ENCODE results near the gene DNASE2.
"Not testable (repeated sequence)": the region's sequence is repeated elsewhere in the genome, so short reads cannot be mapped to it uniquely, and the experiment has no call there.

The DNASE2 gene, protein sequence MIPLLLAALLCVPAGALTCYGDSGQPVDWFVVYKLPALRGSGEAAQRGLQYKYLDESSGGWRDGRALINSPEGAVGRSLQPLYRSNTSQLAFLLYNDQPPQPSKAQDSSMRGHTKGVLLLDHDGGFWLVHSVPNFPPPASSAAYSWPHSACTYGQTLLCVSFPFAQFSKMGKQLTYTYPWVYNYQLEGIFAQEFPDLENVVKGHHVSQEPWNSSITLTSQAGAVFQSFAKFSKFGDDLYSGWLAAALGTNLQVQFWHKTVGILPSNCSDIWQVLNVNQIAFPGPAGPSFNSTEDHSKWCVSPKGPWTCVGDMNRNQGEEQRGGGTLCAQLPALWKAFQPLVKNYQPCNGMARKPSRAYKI

DNA sequence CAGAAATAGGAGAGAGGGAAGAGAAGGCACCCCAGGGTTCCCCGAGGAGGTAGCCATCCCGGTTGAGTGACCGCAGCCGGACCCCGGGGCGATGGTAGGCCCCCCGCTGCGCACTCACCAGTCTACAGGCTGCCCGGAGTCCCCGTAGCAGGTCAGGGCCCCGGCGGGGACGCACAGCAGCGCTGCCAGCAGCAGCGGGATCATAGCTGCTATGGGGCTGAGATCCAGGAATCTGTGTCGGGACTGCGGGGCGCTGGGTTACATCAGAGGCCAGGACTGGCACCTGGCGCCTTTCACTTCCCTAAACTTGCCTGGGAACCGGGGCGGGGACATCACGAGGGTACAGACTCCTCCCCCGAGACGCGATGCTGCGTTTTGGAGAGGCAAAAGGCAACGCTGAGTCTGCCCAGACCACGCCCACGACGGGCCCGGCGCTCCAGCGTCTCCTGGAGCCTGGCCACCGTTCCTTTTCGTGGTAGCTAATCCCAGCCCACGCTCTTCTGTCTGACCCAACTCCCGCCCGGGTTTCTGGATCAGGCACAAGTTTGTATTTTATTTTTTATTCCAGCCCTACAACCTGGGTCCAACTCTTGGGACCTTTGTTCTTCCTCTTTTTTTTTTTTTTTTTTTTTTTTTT lies at the start of gene DNASE2:
DNASE2 (minus strand) TSS at position 278 of the 637 bp plus-strand sequence; CDS start at position 204, 74 bp downstream.
- peak; percentile 93 for DNase-seq

DNA sequence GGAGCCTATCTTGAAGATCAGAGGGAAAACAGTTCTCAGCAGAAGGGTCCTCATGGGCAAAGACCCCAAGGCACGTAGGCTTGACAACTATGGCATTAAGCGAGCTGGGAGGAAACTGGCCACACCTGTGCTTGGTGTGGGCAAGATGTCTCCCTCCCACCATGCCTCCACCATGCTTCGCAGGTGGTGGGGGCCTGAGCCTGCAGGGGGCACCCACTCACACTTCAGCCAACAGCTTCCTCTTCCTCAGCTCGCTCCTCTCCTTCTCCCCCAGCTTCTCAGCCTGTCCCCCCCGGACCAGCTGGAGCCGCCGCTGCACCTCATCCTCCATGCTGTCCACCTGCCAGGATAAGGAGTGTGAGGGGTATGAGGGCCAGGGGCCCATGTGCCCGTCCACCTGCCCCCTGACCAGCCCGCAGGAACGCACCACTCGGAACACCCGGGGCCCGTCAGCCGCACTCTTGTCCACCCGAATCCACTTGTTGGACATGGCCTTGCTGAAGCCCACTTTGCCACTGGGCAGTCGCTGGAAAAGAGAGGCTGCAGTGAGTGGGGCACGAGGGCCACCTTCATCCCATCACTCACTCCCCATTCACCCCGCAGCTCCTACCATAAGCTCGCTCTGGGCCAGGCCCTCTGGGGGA lies 48.9 kb upstream of the DNASE2 start:
- no peak for DNase-seq

DNA sequence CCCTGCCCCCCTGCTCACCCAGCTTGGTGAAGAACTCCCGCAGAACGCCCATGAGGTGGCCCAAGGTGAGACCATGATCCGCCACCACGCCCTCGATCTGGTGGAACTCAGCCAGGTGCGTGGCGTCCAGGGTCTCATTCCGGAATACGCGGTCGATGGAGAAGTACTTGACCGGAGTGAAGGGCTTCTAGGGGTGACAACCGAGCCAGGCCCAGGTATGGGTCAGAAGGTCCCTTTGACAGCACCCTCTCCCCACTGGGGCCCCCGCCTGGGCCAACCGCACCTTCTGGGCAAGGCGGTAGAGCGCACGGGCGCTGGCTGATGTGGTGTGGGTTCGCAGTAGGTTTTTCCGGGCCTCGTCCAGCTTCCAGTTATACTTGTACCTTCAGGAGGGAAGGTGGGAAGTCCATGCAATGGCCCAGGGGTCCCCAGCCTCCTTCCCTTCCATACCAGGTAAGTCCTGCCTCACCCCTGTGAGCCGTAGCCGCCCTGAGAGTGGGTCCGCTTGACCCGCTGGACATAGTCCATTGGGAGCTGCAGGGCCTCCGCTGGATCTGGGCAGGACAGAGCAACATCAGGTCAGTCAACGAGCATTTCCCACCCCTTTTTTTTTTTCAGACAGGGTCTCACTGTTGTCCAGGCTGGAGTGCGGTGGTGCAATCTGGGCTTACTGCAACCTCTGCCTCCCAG lies 43.5 kb upstream of the DNASE2 start:
- DNase-seq = peak; percentile 22

DNA sequence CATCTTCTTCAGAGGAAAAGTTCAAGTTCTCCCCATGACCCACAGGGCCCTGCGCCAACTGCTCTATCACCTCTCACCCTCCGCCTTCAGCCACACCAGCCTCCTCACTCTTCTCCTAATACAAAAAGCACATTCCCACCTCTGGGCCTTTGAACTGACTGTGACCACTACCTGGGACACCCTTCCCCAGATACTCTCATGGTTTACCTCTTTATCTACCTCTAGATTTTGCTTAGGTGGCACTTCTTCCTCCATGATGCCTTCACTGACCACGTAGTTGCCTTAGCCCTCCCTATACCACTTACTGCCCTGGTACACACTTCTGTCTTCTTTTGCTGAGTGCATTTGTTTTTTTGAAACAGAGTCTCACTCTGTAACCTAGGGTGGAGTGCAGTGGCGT lies 41.7 kb upstream of the DNASE2 start:
- DNase-seq = no peak

DNA sequence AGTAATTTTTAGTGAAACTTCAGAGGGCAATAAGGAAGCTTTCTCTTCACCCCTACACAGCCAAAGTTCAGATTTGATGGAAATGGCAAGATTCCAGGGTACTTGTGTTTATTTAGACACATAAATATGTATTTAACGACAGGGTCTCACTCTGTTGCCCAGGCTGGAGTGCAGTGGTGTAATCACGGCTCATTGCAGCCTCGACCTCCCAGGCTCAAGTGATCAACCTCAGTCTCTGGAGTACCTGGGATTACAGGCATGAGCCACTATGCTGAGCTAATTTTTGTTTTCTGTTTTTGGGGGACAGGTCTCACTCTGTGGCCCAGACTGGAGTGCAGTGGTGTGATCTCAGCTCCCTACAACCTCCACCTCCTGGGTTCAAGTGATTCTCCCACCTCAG lies 39.8 kb upstream of the DNASE2 start:
- DNase-seq = peak; percentile 8

DNA sequence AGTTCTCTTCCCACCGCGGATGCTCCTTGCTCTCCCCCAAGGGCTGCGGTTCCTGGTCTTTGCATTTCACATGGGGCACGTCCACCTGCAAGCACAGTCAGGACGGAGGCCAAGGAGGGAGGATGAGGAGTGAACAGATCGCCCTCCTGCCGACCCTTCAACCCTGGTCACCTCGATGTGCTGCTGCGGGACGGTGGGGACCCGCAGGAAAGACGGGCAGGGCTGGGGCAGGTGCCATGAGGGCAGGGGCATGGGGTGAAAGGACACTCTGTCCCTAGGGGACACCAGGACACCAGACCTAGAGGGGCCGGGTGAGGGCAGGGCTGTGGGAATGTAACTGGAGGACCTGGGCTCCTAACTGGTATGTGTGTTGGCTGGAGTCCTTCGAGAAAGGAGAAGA lies 37.0 kb upstream of the DNASE2 start:
- DNase-seq = peak; percentile 33

DNA sequence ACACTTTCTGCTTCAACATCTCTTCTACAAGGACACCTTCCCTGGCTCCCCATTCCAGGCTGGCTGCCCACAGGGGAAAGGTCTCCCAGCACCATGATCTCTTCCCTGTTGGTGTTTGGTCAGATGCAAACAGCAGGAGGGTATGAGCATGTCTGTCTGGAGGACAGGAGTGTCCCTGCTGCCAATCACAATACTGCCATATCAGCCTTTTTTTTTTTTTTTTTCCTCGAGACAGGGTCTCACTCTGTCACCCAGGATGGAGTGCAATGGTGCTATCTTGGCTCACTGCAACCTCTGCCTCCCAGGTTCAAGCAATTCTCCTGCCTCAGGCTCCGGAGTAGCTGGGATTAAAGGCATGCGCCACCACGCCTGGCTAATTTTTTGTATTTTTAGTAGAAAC lies 34.6 kb upstream of the DNASE2 start:
- DNase-seq = not testable (repeated sequence)

DNA sequence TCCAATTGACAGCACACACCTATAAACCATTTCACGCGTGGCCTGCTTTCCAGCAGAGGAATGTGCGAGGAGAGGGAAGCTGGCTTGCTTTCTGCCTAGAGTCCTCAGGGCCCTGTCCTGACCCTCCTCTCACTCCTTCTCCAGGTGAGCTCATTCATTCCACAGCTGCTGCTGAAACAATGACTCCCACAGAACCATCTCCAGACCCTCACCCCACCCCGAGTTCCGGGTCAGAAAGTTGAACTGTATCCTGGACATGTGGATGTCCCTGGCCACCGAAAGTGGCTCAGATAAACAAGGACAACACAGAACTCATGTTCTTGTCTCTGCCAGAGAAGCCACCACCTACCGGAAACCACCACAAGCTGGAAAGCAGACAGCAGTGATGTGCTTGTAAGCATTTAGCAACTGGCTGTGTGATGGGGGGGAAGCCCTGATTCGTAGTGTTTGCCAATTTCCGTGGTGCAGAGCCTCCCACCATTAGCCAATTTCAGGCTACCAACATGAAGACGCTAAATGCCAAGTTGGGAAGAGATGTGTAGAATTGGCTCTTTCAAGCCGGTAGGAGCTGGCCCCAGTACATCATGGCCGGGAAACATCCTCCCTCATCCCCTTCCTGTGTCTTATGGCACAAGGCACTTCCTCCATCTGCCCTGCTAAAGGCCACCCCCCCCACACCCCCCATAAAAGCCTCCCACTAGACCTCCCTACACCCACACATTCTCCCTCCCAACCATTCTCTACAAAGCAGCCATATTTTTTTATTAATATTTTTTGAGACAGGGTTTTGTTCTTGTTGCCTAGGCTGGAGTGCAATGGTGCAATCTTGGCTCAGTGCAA lies 32.8 kb upstream of the DNASE2 start:
- peak; percentile 65 for DNase-seq

DNA sequence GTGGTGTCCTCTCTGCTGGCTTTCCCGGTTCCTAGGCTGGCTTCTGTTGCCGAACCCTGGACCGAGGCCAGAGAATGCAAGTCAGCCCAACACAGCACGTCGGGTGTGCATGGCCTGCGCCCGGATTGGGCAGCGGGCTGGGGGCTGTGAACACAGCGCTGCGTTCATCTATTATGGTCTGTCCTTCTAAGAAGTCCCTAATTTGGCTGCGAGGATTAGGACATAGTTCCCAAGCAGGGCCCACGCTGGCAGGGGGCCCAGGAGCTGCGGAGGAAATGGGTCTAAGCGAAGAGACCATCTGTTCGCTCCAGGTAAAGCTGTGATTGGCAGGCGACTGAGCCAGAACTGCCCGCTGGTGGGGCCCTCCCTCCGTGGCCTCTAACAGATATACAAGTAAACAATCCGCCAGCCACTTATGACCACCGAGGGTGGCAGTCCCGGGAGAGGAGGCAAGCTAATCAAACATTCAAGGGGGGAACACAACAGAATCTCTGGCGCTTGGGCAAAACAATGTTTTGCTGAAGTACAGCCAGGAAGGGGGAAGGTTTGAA lies 31.8 kb upstream of the DNASE2 start:
- peak; percentile 88 for DNase-seq

DNA sequence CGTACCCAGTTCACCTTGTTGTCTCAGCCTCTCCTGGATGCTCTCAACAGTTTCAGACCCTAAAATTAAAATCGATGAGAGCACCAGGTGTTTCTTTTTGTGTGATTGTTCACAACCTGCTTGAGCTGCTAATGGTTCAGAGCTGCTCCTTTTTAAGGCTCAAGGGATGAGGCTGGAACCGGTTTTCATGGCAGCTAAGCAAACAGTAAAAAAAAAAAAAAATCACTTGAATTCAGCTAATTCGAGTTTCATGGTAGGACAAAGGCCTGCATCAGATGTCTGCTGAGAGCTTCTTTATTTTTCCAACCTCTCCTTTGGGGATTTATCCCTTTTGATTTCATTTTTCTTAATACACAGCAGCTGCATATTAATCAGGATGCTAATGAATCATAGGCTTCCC lies 31.3 kb upstream of the DNASE2 start:
- no peak for DNase-seq

DNA sequence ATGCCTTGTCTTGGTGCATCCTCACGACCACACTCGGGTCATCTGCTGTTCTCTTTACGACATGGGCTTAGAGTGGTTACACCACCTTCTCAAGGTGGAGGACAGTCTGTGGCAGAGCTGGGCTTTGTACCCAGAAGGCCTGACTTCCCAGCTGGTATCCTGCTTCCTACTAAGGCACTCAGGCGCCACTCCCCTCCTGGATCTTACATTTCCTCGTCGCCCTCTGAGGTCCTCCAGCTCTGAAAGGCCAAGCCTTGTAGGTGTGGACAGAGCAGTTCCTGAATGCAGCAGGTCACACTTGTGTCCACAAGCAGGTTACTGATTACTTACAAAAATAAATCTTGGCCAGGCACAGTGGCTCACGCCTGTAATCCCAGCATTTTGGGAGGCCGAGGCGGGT lies 25.9 kb upstream of the DNASE2 start:
- peak; percentile 21 for DNase-seq

DNA sequence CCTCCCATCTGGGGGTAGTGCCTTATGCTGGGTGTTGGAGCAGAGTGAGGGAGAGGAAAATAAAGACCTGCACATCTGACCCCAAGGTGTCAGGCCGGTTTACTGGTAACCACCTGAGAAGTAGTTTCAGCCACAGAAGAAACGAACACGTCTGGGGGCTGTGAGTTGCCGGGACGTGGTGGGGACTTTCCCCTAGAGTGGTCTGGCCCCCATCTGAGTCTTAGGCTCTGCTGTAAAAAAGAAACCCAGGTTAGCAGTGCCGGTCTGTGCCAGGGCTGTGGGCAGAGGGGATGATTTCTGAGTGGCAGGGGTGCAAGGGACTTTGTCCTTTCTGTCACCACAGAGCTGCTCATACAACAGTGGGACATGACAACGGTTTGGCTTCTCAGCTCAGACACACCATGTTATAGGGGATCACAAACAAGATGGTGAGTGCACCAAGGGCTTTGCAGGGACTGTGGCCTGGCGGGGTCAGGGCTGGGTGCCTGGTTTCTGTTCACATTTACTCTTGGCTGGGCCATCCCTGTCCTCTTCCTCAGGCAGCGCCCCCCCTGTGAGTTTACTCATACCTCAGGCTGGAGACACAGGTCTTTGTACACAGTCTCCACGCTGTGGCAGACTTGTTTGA lies 18.8 kb upstream of the DNASE2 start:
- no peak for DNase-seq

DNA sequence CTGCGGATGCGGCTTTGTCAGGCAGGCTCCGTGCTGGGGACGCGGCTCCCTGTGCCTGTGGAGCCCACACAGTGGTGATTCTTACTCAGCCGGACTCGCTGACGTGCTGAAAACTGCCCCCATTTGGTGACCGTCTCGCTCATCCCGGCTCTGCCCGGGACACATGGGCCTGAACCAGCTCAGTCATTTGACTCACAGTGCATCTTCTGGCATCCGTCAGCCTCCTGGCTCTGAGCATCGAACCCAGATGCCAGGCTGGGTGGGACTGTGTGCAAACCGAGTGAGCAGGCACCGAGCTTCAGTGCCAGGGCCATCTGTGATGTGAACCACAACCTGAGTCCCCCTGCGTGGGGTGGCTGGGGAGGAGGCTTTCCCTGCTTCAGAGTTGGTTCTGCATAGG lies 15.2 kb upstream of the DNASE2 start:
- no peak for DNase-seq

DNA sequence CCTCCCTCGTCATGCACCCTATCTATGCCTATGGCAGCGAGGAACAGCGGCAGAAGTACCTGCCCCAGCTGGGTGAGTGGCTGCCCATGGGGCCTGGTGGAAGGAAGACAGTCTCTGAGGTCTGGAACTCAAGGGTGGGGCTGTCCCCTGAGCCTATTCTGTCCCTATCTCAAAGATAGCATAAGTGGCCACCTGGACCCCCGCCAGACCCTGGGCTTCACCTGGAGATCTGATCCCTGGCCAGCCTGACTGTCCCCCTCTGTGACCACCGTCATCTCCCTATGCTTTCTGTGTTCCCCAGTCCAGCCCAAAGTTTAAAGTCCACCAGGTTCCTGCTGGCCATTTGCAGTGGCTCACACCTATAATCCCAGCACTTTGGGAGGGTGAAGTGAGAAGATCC lies 12.3 kb upstream of the DNASE2 start:
- no peak for DNase-seq

DNA sequence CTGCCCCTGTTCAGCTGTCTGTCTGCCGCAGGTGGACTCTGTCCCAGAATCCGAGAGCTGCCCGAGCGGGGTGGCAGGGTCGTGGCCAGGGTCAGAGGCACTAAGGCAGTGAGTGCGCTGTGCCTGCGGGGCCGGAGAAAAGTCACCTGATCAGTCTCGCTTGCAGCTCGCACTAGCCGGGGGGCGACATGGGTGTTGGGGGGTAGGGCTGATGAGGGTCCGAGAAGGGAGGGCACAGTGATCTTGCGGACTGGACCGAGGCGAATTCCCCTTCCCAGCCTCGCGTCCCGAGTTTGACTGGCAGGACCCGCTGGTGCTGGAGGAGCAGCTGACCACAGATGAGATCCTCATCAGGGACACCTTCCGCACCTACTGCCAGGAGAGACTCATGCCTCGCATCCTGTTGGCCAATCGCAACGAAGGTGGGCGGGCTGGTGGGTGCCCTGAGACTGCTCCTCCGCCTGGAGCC lies 10.3 kb upstream of the DNASE2 start:
- no peak for DNase-seq

DNA sequence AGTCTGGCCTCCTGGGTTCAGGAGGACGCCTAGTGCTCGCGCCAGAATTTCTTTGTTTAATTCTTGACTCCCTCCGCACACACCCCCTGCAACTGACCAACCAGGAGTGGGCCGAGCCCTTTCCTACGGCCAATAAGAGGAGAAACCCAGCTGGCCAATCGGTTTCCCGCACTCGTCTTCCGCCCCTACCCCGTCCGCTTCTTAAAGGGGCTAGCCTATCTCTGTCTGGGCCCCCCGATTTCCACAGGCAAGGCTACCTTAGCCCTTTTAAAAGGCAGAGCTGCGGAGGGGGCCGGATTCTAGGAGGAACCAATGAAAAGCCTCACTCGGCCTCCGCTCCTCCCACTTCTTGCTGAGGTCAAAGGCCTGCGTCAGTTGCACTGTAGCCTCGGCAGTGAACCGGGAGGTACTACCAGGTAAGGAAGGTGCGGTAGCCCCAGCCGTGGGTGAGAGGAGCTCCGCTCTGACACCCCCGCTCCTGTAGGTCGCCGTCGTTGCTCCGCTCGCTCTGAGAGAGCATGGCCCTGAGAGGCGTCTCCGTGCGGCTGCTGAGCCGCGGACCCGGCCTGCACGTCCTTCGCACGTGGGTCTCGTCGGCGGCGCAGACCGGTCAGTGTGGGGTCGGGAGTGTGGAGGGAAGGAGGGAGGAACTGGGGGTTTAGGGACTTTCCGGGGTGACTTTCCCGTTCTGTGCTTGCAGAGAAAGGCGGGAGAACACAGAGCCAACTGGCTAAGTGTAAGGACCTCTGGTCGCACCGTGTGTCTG lies 9.7 kb upstream of the DNASE2 start, which contains the start of gene GCDH:
GCDH (plus strand) TSS at position 374 of the 766 bp plus-strand sequence; CDS start at position 519, 145 bp downstream.
- DNase-seq = peak; percentile 98

DNA sequence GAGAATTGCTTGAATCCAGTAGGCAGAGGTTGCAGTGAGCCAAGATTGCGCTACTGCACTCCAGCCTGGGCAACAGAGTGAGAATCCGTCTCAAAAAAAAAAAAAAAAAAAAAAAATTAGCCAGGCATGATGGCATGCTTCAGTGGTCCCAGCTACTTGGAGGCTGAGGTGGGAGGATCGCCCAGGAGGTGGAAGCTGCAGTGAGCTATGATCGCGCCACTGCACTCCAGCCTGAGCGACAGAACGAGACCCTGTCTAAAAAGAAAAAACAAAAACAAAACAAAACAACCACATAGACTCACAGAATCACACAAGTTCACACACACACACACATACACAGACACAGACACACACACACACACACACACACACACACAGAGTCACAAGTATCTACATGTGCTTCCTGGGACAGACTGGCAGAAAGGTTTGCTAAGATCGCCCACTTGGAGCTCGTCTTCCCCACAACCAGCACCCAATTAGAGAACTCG lies 9.1 kb upstream of the DNASE2 start:
- not testable (repeated sequence) for DNase-seq

DNA sequence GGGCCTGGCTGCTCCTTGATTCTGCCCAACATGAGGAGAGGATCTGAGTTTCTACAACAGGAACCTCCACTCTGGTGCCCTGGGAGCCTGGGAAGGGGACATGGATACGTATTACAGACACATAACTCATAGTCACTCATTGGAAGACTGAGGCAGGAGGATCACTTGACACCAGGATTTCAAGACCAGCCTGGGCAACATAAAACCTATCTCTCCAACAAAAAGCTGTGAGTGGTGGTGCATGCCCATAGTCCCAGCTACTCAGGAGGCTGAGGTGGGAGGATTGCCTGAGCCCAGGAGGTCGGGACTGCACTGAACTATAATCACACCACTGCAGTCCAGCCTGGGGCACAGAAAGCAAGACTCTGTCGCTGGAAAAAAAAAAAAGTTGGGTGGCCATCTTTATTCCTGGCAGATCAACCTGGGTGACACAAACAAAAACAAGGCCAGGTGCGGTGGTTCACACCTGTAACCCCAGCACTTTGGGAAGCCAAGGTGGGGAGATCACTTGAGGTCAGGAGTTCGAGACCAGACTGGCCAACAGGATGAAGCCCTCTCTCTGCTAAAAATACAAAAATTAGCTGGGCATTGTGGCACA lies 6.9 kb upstream of the DNASE2 start:
- DNase-seq = no peak

DNA sequence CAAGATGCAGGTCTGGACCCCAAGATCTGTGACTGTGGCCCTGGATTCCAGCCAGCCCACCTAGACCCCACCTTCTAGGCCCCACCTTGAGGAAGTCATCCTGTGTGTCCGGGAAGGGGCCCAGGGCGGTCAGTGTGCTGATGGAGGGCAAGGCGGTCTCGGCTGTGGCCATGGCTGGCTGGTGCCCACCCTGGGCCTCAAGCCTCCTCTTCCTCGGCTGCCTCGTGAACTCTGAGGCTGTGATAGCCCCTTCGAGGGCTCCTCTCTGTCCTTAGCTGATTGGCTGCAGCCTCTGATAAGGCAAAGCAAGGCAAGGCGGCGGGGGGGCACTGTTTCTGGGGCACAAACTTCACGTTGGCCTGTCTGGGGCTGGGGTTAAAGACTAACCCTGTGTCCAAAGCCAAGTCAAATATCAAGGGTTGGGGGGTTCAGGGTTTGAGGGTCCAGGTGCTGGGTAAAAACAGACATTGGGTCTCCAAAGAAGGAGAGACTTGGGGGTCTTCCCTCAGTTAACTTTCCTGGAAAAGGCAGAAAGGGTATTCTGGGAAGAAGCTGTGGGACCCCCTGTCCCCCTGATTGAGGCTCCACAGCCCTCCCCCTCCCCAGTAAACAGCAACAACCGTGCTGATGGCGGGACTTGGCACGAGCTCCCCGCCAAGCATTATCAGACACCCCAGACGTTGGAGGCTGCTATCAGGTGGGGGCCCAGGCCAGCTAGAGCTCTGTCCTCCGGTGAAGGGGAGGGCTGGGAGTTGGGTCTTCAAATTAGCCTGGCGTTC lies 5.9 kb upstream of the DNASE2 start, which contains the start of gene KLF1:
KLF1 (minus strand) TSS at position 233 of the 779 bp plus-strand sequence; CDS start at position 172, 61 bp downstream.
- DNase-seq = no peak

Measured in left hindlimb (tissue), 1 donor.